Daoy (cell line): ENCODE results near the gene ARGLU1. TPM values are rescaled to one million over a fixed set of nuclear protein-coding genes. Genes with fewer than 3 reads are reported as not detected.

Source experiments
- DNase-seq: peaks from one replicate; pipeline ENCODE4 v3.0.0-alpha.2; 2015; ENCODE audit warnings: low read depth
- total RNA-seq: library from RNA; depleted of rRNA; stranded (reverse); fragments of >200 nt; shearing (Covaris generic); gene quantifications from 2 replicates; pipeline ENCODE4 v1.2.3, GENCODE V29; 2014

ARGLU1 gene
- total RNA-seq, 1 experiment from 2014 or later: 27.7 TPM

DNA sequence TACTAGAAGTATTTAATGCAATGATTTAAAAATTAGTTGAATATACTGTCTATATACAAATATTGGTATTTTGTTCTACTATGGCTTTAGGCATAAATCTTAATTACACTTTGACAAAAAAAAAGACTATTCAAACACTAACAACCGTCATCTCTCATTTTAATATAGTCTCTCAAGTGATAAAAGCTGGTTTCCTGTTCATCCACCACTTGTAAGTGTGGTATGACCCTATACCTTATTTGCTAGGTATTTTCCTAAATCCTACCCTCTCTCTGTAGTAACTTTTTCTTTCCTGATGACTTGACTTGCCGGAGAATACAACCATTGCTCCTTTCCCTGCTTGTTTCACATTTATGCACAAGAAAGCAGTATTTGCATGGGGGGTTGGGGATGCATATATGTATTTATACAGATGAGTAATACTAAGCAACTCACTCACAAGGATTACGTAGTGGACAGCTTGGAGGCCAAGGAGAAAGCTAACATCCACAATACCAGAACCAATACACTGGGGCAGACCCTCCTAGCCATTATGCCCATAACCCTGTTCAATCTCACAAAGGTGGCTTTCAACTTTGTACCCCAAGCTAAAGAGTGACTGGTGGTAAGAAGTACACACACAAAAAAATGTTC is 19.8 kb downstream of the ARGLU1 start:
- no peak for DNase-seq

GRCh38 chr13:106541826-106542225 is 26.1 kb downstream of the ARGLU1 start:
- DNase-seq: no peak

DNA sequence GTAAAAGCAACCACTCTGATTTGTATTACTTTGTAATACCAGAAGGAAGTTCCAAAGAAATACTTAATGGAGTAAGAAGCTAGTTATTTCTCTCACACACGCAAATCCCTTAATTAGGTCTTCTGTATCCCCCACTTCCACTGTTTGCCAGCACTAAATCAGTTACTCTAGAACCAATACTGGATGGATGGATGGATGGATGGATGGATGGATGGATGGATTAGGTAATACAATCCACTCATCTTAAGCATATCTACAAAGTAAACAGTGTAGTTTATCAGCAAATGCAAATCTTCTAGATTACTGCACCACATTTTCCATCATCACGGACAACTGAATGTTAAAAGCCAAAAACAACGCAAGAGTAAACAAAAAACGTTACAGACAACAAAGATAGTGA is 27.3 kb downstream of the ARGLU1 start:
- DNase-seq: no peak

DNA sequence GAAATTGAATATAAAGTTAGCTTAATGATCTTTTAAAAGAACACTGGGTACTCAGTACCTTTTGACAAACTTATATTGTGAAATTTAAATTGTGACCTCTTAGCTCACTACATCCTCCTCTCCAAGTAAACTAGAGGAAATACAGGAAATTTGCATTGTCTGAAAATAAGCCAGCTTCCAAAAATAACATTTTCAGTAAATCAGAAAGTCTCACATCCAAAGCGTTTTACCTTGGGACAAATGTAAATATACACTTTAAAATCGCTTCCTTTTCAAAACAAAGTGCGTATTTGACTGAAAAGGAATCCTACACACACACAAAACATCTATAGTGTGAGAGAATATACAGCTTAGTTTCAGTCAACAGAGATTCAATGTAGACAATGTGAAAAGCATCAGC is 30.4 kb downstream of the ARGLU1 start:
- no peak for DNase-seq

GRCh38 chr13:106536244-106537034 is 31.5 kb downstream of the ARGLU1 start:
- peak; percentile 89 for DNase-seq

- peak; percentile 92 for DNase-seq
Observed at GRCh38 chr13:106535552-106536243, 32.2 kb downstream of the ARGLU1 start, which contains the start of gene EFNB2. Gene EFNB2 (minus strand): TSS chr13:106535662. CDS start chr13:106534964, 698 bp downstream.

DNA sequence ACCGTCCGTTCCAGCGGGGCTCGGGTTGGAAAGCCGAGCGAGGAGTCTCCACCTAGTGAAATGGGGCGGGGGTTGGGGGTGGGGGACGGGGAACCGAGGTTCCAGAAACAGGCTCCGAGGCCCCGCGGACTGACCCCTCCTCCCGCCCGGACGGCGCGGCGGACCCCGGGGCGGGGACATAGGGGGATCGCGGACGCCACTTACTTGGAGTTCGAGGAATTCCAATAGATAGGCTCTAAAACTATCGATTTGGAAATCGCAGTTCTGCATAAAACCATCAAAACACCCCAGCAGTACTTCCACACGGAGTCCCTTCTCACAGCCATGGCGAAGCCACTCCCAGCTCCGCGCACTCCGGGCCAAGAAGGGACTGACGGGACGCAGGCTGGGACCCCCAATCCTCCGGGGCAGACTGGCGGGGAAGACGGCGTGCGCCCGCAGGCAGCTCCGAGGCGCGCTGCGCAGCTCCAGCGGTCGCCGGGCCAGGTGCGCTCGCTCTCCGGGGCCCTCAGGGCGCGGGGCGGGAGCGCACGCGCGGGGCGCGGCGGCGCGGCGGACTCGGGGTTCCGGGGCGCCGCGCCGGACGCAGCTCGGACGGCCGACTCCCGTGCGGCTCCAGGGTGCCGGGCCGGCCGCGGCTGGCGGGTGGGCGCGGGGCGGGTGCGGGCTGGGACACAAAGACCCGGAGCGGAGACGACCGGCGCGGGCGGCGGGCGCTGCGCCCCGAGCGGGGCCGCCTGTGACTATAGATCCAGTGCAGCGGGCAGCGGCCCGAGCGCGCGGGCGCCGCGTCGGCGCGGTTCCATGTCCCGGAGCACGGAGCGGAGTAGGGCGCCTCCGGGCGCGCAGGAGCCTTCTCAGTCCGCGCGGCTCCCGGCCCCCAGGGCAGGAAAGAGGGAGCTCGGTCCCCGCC is 33.0 kb downstream of the ARGLU1 start:
- peak; percentile 27 for DNase-seq

DNA sequence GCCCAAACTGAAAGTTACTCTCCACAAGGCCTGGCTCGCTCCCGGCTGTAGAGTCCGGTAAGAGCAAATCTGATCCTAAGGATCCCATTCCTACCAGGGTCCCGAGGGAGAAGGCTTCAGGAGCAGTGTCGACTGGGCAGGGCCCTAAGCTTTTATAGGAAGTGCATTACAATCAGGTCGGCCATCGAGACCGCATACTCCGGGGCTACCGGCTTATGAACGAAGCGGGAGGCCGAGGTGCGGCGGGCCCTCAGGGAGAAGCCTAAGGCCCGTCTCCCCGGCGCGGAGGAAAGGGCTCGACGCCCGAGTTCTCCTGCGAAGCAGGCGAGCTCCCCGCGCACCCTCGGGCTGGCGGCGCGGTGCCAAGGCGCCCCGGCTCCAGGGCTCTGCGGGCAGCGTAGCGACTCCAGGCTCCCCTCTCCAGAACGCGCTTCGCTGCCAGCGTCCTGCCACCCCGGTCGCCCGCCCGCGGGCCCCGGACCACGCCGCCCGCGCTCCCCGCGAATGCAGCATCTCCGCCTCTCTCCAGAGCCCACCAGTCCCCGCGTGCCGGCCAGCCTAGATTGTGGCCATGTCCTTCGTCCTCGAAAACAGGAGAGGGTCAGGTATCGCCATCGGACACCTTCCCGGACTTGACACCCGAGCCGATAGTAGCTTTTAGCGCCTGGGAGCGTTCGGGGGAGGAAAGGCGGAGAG is 33.8 kb downstream of the ARGLU1 start:
- DNase-seq: peak; percentile 61

DNA sequence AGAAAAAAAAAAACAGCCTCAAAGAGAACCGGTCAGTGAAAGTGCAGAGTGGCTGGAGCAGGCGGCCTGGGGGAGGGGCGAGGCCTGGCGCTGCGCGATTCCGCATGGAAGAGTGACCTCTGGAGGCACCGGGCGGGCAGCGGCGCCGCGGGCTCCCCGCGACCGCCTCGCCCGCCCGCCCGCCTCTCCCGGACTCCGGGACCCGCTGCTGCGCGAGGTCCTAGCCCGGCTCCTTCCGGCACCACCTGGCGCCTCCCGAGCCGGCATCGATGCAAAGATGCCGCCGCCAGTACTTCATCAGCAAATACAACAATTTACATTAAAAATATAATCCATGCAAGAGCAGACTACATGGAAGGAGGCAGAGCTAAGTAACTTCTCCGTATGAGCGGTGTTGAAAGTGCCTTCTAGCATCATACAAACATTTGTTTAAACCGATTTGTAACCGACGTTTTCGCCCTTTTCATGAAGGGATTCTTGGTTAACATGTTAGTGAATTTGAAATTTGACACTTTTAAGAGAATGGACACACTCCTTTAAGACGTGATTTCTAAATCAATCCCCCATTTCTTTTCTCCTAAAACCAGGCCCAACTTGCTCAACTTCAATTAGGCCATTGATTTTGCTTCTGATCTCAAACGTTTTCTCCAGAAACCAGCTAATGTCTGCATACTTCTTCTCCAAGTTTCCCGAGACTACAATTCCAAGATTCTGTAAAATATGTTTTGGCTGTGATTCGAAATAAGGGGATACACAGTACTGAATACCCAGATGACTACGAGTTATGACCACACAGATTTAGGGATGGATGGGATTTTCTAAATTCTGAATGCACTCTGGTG is 34.6 kb downstream of the ARGLU1 start:
- DNase-seq: peak; percentile 83

DNA sequence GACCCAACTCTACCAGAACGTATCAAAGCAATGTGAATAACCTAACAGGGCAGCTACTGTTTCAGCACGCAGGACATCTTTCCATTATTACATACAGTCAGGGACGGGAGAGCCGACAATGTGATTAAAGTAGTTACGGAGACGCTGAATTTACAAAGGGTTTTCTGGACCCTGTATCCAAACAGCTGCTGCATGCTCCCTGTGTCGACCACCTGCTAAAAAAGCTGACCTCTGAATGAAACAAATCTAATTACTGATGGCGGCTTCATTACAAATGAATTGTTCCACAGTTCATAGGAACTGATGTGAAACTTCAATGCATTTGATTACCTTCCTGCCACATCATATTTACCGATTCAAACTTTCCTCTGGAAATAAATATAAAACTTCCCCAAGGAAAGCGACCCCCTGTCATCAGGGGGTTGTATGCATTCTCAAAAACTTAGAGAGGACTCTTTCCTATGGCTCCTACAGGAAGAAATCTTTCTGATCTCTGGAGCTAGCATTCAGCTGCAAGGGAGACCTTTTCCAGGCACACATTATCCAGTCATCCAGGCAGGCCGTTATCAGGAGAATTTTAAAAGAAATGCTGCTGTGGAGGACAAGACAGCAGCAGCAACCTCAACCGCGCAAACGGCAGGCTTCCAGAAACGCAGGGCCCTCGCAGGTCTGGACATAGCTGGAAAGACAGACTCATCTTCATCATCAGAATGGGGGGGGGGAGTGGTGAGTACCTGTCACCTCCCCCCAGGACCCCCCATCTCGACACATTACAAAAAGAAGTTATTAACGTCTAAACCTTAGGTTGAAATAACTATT is 35.6 kb downstream of the ARGLU1 start:
- DNase-seq: no peak

- no peak for DNase-seq
Observed at GRCh38 chr13:106530980-106531481, 36.9 kb downstream of the ARGLU1 start.

- no peak for DNase-seq
Observed at GRCh38 chr13:106530171-106530851, 37.6 kb downstream of the ARGLU1 start.

GRCh38 chr13:106529415-106530170 is 38.3 kb downstream of the ARGLU1 start:
- DNase-seq: no peak

GRCh38 chr13:106528718-106529414 is 39.1 kb downstream of the ARGLU1 start:
- no peak for DNase-seq

GRCh38 chr13:106527826-106528225 is 40.1 kb downstream of the ARGLU1 start:
- DNase-seq: no peak

DNA sequence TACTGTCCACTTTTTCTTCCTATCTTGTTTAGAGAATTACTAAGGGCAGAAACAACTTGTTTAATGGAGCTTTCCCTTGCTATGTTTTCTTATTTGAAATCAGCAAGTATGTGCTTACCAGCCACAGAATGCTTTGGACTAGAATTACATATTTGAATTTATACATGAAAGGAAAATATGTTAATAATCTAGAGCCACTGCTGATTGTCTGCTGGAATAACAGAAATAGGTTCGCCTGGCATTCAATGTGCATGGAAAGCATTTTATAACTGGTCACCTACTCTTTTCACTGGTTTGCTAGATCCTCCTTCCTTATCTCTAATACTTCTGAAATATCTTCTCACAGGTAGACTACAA is 40.5 kb downstream of the ARGLU1 start:
- no peak for DNase-seq
